ENCODE results near the gene CTSO.

DNA sequence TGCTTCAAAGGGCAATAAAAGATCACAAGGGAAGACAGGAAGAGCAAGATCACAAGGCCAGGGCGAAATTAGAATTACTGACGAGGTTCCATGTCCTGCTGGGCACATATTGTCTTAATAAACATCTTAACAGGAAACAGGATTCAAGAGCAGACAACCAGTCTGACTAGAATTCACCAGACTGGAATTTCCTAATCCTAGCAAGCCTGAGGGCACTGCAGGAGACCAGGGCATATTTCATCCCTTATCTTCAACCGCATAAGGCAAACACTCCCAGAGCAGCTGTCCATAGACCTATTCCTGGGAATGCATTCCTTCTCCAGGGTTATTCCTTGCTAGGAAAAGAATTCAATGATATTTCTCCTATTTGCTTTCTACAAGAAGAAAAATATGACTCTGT, 62.6 kb downstream of the CTSO start:
- TF ChIP-seq POLR2A (IDR thresholded peaks at IDR 0.05): no peak
- TF ChIP-seq, protein P1, sequence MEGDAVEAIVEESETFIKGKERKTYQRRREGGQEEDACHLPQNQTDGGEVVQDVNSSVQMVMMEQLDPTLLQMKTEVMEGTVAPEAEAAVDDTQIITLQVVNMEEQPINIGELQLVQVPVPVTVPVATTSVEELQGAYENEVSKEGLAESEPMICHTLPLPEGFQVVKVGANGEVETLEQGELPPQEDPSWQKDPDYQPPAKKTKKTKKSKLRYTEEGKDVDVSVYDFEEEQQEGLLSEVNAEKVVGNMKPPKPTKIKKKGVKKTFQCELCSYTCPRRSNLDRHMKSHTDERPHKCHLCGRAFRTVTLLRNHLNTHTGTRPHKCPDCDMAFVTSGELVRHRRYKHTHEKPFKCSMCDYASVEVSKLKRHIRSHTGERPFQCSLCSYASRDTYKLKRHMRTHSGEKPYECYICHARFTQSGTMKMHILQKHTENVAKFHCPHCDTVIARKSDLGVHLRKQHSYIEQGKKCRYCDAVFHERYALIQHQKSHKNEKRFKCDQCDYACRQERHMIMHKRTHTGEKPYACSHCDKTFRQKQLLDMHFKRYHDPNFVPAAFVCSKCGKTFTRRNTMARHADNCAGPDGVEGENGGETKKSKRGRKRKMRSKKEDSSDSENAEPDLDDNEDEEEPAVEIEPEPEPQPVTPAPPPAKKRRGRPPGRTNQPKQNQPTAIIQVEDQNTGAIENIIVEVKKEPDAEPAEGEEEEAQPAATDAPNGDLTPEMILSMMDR (IDR thresholded peaks at IDR 0.05): no peak

All from testis (tissue), 2 donors.